ENCODE data around the gene GTF3C4.

- TF ChIP-seq EZH2 (IDR thresholded peaks at IDR 0.05; ENCODE audit: insufficient read depth, poor library complexity, severe bottlenecking) (no peak), EZH2phosphoT487 (IDR thresholded peaks at IDR 0.05; ENCODE audit: insufficient read depth, low read depth) (no peak)
These were observed 20.4 kb downstream of the GTF3C4 start for GRCh38 chr9:132690696-132691095.

Data from GM23248 (cell line).